ENCODE results near the gene PTCD1.

The PTCD1 gene

DNA sequence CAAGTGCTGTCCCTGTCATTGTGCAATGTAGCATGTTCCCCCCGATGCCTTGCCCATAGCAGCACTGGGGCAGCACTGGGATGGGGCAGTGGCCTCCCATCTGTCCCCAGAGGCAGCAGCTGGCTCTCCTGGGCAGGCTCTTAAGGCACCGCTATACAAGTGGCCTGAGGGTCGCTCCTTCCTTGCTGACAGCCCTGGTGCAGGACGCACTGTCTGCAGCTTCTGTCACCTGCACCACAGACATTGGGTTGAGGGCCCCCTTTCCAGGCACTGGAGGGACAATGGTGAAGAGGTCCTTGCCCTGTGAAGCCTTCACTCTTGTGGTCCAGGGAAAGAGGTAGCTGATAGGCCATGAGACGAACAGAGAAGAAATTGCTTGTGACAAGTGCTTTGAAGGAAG lies 10.7 kb upstream of the PTCD1 start:
- H3K4me1 ChIP-seq (ENCODE audit: insufficient read depth, low read length), result no peaks in the 10 kb centered on the region
- DNase-seq (no peak), ATAC-seq (ENCODE audit: insufficient read depth, low read depth) (no peak)
- no peak for TF ChIP-seq EZH2 (IDR thresholded peaks at IDR 0.05; ENCODE audit: borderline replicate concordance, low read depth, low read length, severe bottlenecking)
- TF ChIP-seq, protein P1, sequence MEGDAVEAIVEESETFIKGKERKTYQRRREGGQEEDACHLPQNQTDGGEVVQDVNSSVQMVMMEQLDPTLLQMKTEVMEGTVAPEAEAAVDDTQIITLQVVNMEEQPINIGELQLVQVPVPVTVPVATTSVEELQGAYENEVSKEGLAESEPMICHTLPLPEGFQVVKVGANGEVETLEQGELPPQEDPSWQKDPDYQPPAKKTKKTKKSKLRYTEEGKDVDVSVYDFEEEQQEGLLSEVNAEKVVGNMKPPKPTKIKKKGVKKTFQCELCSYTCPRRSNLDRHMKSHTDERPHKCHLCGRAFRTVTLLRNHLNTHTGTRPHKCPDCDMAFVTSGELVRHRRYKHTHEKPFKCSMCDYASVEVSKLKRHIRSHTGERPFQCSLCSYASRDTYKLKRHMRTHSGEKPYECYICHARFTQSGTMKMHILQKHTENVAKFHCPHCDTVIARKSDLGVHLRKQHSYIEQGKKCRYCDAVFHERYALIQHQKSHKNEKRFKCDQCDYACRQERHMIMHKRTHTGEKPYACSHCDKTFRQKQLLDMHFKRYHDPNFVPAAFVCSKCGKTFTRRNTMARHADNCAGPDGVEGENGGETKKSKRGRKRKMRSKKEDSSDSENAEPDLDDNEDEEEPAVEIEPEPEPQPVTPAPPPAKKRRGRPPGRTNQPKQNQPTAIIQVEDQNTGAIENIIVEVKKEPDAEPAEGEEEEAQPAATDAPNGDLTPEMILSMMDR (IDR thresholded peaks at IDR 0.05; ENCODE audit: borderline replicate concordance, extremely low read depth, low read length, poor library complexity, severe bottlenecking), result no peak
- H3K9me3 ChIP-seq (ENCODE audit: insufficient read depth, low read length, severe bottlenecking), result no peaks in the 10 kb centered on the region
- no peak overlapping the region for H3K4me2 ChIP-seq (ENCODE audit: insufficient read depth, low read length)
- no peak overlapping the region for H2AFZ ChIP-seq (ENCODE audit: low read depth, low read length)
- H3K79me2 ChIP-seq (ENCODE audit: insufficient read depth, low read length), result peaks cover 30% of the 10 kb centered on the region
- H3K27me3 ChIP-seq (ENCODE audit: insufficient read depth, low read length, poor library complexity), result no peaks in the 10 kb centered on the region
- no peak overlapping the region for H3K9ac ChIP-seq (ENCODE audit: low read depth, low read length)
- H3K36me3 ChIP-seq (ENCODE audit: insufficient read depth, low read length), result peaks cover 95% of the 10 kb centered on the region
- no peak overlapping the region for H3K4me3 ChIP-seq (ENCODE audit: low read depth in 1 of 2, low read length in 2 of 2)
- H3K27ac ChIP-seq (ENCODE audit: low read length), result no peak overlapping the region
- H4K20me1 ChIP-seq (ENCODE audit: insufficient read depth, low read length), result peaks cover 38% of the 10 kb centered on the region

DNA sequence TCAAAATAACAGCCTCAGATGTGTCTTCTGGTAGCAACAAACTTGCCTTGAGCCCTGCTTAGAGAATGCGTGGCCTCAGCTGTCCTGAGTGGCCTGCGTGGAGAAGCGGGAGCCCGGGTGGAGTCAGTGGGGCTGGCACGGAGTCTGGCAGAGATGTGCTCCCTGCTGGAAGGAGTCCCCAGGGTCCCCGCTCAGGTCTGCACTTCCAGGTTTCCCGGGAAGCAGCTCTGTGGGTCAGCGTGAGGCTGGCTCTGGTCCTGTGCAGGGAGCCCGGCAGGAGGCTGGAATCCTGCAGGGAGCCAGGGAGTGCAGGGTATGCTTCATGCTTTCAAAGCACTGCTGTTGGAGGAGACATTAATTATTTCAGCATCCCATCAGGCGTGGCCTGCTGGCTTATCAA lies 10.3 kb upstream of the PTCD1 start:
- ATAC-seq (ENCODE audit: insufficient read depth, low read depth) (no peak), DNase-seq (no peak)
- Histone ChIP-seq H3K36me3 (ENCODE audit: insufficient read depth, low read length) (peaks cover 92% of the 10 kb centered on the region), H3K27ac (ENCODE audit: low read length) (no peak overlapping the region), H3K9ac (ENCODE audit: low read depth, low read length) (no peak overlapping the region), H4K20me1 (ENCODE audit: insufficient read depth, low read length) (peaks cover 37% of the 10 kb centered on the region), H3K79me2 (ENCODE audit: insufficient read depth, low read length) (peaks cover 32% of the 10 kb centered on the region), H2AFZ (ENCODE audit: low read depth, low read length) (no peak overlapping the region), H3K4me2 (ENCODE audit: insufficient read depth, low read length) (no peak overlapping the region), H3K4me3 (ENCODE audit: low read depth in 1 of 2, low read length in 2 of 2) (no peak overlapping the region), H3K27me3 (ENCODE audit: insufficient read depth, low read length, poor library complexity) (no peaks in the 10 kb centered on the region), H3K4me1 (ENCODE audit: insufficient read depth, low read length) (no peaks in the 10 kb centered on the region), H3K9me3 (ENCODE audit: insufficient read depth, low read length, severe bottlenecking) (no peaks in the 10 kb centered on the region)
- TF ChIP-seq, protein P1 (IDR thresholded peaks at IDR 0.05; ENCODE audit: borderline replicate concordance, extremely low read depth, low read length, poor library complexity, severe bottlenecking), result no peak
- no peak for TF ChIP-seq EZH2 (IDR thresholded peaks at IDR 0.05; ENCODE audit: borderline replicate concordance, low read depth, low read length, severe bottlenecking)

DNA sequence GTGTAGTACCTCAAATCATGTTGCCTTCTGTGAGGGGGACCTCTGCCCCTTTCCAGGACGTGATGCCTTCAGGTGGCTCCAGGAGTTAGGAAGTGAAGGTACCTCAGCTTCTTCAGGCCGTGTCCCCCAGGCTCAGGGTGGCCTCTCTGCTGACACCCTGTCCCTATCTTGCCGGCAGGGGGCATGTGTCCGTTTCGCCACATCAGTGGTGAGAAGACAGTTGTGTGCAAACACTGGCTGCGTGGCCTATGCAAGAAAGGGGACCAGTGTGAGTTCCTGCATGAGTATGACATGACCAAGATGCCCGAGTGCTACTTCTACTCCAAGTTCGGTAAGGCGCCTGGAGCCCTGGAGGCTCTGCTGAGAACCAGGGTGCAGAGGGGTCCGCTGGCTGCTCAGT lies 9.3 kb upstream of the PTCD1 start:
- Histone ChIP-seq H4K20me1 (ENCODE audit: insufficient read depth, low read length) (peaks cover 29% of the 10 kb centered on the region), H3K4me3 (ENCODE audit: low read depth in 1 of 2, low read length in 2 of 2) (no peak overlapping the region), H3K4me1 (ENCODE audit: insufficient read depth, low read length) (no peaks in the 10 kb centered on the region), H3K4me2 (ENCODE audit: insufficient read depth, low read length) (no peak overlapping the region), H3K27ac (ENCODE audit: low read length) (no peak overlapping the region), H3K79me2 (ENCODE audit: insufficient read depth, low read length) (peaks cover 39% of the 10 kb centered on the region), H3K27me3 (ENCODE audit: insufficient read depth, low read length, poor library complexity) (no peaks in the 10 kb centered on the region), H2AFZ (ENCODE audit: low read depth, low read length) (no peak overlapping the region), H3K9ac (ENCODE audit: low read depth, low read length) (no peak overlapping the region), H3K9me3 (ENCODE audit: insufficient read depth, low read length, severe bottlenecking) (no peaks in the 10 kb centered on the region), H3K36me3 (ENCODE audit: insufficient read depth, low read length) (peaks cover 92% of the 10 kb centered on the region)
- DNase-seq (no peak), ATAC-seq (ENCODE audit: insufficient read depth, low read depth) (no peak)
- TF ChIP-seq, protein P1 (IDR thresholded peaks at IDR 0.05; ENCODE audit: borderline replicate concordance, extremely low read depth, low read length, poor library complexity, severe bottlenecking), result peak; percentile 34
- TF ChIP-seq EZH2 (IDR thresholded peaks at IDR 0.05; ENCODE audit: borderline replicate concordance, low read depth, low read length, severe bottlenecking), result no peak

DNA sequence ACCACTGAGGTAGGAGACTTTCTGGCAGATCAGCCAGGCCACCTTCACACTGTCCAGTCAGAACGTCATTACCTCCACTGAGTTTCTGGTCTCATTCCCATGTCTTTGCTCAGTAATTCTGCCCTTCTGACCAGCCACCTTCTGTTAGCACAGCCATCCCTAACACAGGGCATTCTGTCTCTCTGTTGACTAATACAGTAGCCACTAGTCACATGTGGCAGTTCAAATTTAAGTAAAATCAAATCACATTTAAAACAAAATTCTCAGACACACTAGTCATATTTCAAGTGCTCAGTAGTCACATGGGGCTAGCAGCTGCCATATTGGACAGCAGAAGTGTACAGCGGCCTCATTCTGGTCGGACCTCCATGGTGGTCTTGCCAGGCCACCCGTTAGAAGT lies 7.5 kb upstream of the PTCD1 start:
- no peaks in the 10 kb centered on the region for H3K9me3 ChIP-seq (ENCODE audit: insufficient read depth, low read length, severe bottlenecking)
- H3K4me1 ChIP-seq (ENCODE audit: insufficient read depth, low read length), result peaks cover 3% of the 10 kb centered on the region
- no peak overlapping the region for H3K27ac ChIP-seq (ENCODE audit: low read length)
- H3K9ac ChIP-seq (ENCODE audit: low read depth, low read length), result no peak overlapping the region
- H3K4me2 ChIP-seq (ENCODE audit: insufficient read depth, low read length), result no peak overlapping the region
- TF ChIP-seq EZH2 (IDR thresholded peaks at IDR 0.05; ENCODE audit: borderline replicate concordance, low read depth, low read length, severe bottlenecking), result no peak
- TF ChIP-seq, protein P1 (IDR thresholded peaks at IDR 0.05; ENCODE audit: borderline replicate concordance, extremely low read depth, low read length, poor library complexity, severe bottlenecking), result no peak
- ATAC-seq (ENCODE audit: insufficient read depth, low read depth) (no peak), DNase-seq (no peak)
- H3K4me3 ChIP-seq (ENCODE audit: low read depth in 1 of 2, low read length in 2 of 2), result no peak overlapping the region
- no peaks in the 10 kb centered on the region for H3K27me3 ChIP-seq (ENCODE audit: insufficient read depth, low read length, poor library complexity)
- H3K79me2 ChIP-seq (ENCODE audit: insufficient read depth, low read length), result peaks cover 55% of the 10 kb centered on the region
- no peak overlapping the region for H2AFZ ChIP-seq (ENCODE audit: low read depth, low read length)
- peaks cover 21% of the 10 kb centered on the region for H4K20me1 ChIP-seq (ENCODE audit: insufficient read depth, low read length)
- H3K36me3 ChIP-seq (ENCODE audit: insufficient read depth, low read length), result peaks cover 90% of the 10 kb centered on the region

All from DND-41 (cell line).